Measurements from ENCODE around the gene CACNA1D.

The CACNA1D gene

GRCh38 chr3:53495520-53496391 lies 1.3 kb downstream of the CACNA1D start:
- DNase-seq (ENCODE audit: low read depth): no peak

DNA sequence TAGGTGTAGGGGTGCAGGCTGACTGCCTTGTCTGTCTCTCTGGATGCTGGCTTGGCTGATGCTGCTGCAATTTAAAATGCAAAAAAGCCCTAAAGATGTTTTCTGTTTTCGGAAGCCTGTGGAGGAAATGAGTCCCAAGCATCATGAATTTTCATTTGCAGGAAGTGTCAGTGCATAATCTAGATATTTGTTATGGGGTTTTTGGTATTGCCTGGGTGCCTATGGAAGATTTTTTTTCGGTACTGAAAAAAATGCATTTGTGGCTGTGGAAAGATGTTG lies 1.9 kb downstream of the CACNA1D start:
- no peak for DNase-seq (ENCODE audit: low read depth)

GRCh38 chr3:53496984-53497383 lies 2.6 kb downstream of the CACNA1D start:
- no peak for DNase-seq (ENCODE audit: low read depth)

GRCh38 chr3:53498806-53499641 lies 4.6 kb downstream of the CACNA1D start:
- DNase-seq (ENCODE audit: low read depth): no peak

DNA sequence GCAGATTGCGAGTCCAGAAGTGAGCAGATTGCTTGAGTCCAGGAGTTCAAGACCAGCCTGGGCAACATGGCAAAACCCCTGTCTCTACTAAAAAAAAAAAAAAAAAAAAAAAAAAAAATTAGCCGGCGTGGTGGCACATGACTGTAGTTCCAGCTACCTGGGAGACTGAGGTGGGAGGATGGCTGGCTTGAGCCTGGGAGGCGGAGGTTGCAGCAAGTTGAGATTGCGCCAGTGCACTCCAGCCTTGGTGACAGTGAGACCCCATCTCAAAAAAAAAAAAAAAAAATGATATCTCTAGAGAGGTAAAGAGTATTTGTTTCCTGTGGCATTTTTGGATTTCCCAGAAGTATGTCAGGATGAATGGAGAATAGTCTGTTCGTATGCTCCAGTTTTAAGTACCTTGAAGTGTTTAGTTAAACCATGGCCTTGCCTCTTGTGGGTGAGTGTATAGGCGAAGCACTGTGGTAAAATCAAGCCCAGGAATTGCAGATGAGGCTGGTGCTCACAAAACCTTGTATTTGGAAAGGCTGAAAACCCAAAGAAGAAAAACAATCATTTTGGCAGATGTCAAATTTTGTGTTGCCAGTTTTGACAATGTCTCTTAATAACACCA lies 5.9 kb downstream of the CACNA1D start:
- no peak for DNase-seq (ENCODE audit: low read depth)

- DNase-seq (ENCODE audit: low read depth): no peak
Measured at GRCh38 chr3:53501178-53501577, 6.8 kb downstream of the CACNA1D start.

DNA sequence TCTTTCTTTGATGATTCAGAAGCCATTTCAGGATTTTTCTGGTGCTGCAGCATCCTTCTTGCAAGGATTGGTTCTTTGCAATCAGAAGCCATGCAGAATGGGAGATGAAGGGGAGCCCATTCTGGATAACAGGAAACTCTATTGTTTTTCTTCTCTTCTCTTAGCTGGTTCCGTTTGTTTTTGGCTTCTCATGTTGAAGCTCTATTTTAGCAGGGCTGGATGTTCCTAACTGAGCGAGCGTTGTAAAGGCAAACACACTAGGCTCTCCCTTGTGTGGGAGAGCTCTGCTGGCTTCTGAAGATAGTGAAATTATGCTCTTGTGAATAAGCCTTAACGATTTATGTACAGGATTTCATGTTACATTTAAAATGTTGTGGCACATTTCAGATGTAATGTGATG lies 8.3 kb downstream of the CACNA1D start:
- no peak for DNase-seq (ENCODE audit: low read depth)

- no peak for DNase-seq (ENCODE audit: low read depth)
Measured at GRCh38 chr3:53503195-53503594, 8.8 kb downstream of the CACNA1D start.

DNA sequence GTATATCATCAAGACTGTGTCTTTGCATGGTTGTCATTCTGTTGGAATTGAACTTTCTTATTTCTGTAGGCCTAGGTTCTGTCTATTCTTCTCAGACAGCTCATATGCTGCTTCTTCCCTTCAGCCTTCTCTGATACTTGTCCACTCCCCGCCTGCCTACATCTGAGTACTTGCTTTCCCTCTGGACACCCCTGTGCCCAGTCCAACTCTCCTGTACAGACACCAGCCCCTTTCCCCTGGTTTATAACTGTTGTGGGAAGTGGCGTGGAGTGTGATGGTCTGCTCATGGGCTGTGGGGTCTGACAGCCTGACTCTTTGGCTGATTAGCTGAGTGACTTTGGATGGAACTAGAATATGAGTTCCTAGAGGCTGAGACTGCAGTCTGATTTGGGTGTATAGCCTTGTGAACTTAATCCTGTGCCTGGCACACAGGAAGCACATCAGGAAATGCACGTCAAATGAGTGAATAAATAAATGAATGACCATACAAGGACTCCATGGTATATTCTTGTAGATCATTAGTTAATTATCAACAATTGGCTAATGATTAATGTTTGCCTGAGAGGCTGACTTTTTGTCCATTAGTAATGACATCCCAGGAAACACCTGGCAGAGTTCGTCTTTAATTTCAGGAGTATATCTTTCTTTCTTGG lies 11.8 kb downstream of the CACNA1D start:
- DNase-seq (ENCODE audit: low read depth): no peak

- no peak for DNase-seq (ENCODE audit: low read depth)
Measured at GRCh38 chr3:53506763-53507145, 12.3 kb downstream of the CACNA1D start.

- no peak for DNase-seq (ENCODE audit: low read depth)
Measured at GRCh38 chr3:53509494-53509893, 15.1 kb downstream of the CACNA1D start.

DNA sequence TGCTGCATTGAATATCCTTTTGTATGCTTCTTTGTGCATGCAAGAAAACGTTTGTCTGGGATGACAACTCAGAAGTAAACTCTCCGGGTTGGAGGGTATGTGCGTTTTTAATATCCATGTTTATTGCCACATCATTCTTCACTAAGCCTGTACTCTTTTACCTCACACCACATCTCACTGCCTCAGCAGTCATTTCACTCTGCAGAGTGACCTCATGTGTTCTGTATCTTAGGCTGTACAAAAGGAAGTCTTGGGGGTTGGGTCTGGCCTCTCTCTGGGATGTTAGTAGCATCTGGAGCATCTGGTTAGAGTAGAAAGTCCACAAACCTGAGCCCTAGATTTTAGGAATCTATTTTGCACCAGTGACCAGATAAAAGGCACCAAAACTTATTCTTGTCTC lies 16.1 kb downstream of the CACNA1D start:
- DNase-seq (ENCODE audit: low read depth): no peak

DNA sequence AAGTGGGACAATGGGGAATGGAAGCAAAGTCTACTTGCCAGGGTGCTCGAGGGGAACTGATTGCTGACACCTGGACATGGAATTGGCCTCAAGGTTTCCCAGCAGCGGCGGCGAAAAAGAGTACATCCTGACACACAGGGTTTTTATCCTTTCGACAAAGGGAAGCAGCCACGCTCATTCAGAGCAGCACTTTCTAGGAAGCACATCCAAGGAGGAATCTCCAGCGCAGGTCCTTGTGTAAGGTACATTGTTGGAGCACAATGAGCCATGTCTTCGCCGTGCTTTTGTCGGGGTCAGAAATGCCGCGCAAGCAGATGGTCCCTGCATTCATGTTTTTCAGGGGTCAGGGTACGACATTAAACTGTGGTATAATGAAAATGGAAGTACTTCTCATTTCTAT lies 16.8 kb downstream of the CACNA1D start:
- no peak for DNase-seq (ENCODE audit: low read depth)

- DNase-seq (ENCODE audit: low read depth): no peak
Measured at GRCh38 chr3:53513556-53514190, 19.3 kb downstream of the CACNA1D start.

DNA sequence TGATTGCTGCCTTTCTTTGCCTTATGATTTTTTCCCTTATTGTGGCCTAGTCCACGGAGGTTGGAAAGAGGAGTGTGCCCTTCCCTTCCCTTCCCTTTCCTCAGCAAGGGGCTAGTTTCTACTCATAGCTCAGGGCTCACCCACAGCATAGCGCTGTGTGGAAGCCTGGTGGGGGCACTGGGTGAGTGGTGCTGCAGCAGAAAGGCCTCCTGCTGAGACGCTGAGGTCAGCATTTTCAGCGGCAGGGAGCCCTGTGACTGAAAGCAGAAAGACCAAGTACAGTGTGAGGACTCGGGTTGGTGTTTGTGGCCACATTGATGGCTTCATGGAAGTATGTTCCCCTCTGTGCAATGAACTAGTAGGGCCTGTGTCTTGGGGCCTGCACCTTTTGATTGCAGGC lies 21.9 kb downstream of the CACNA1D start:
- DNase-seq (ENCODE audit: low read depth): no peak

- no peak for DNase-seq (ENCODE audit: low read depth)
Measured at GRCh38 chr3:53518495-53518981, 24.1 kb downstream of the CACNA1D start.

DNA sequence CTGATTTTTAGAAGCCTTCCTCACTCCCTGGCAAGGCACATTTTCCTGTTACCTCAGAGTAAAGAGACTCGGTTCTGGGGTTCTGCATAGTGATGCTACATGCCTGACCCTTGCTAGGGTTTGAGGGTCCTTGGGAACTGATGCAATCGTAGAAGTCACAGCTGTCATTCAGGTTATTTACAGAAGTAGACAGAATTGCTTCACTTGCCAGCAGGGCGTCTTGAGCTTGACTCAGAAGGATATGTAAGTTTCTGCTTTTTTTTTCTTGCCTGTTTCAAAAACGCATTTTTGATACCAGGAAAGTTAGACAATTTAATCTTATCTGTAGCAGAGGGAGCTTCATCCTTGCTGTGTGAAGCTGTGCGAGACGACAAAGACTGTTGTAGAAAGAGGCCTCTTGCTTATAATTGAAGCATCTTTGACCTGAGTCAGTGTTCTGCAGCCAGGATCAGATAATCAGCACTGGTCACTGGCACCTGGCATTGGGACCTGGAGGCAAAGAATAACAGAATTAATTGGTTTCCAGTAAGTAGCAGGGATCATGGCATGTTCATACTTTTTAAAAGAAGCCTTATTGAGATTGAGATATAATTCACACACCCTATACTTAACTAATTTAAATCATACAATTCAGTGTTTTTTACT lies 24.8 kb downstream of the CACNA1D start:
- no peak for DNase-seq (ENCODE audit: low read depth)

DNA sequence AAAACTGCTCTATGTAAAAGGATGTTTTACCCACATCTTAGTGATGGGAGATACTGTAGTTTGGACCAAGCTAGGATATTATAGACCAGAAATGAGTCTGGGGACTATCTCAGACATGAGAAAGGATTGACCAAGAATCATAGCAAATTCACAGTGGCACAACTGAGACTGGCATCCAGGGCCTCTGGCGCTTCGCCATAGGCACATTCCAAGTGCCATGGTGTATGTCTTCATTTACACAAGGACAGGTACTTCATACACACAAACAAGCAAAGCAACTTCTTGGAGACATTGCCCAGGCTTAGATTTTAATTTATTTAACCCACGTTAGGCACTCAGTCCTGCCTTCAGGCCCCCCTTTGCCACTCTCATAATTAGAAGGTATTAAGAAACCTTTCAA lies 28.9 kb downstream of the CACNA1D start:
- DNase-seq (ENCODE audit: low read depth): no peak

GRCh38 chr3:53524566-53524965 lies 30.2 kb downstream of the CACNA1D start:
- DNase-seq (ENCODE audit: low read depth): no peak

DNA sequence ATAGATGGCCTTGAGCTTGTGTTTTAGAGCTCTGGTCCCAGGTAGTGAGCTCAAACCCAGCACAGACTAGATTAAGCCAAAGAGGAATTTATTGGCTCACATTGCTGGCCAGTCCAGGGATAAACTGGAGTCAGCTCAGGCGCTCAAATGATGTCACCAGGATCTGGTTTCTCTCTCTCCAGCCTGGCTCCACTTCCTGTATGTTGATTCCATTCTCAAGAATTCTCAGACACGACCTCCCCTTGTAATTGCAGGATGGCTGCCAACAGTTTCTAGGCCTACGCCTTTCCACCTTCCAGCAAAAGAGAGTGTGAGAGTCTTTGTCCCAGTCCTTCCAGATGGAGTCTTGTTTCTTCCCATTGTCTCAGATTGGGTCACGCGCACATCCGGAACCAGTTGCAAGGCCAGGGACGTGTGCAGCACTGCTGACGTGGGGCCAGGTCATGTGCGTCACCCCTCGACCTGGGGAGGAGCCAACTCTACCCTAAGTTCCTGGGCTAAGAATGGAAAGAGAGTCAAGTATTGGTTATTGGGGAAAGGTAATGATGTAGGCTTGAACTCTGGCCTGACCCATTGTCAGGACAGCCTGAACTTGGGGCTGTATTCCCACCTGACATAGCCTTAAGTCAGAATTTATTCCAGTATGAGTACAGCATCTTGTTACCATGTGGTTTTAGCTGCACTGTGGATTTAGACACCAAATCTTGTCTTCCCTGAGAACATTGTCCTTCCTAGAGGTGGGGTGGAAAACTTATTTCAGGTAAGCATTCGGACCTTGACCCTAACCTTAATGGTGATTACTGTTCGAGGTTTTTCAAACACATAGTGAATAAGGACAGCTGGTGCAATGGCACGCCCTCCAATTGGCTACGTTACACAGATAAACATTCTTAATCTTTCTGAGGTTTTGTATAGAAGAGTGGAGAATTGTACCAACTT lies 31.6 kb downstream of the CACNA1D start:
- DNase-seq (ENCODE audit: low read depth): no peak

Data from stimulated activated CD8-positive, alpha-beta memory T cell treated with anti-CD3 and anti-CD28 coated beads, Interleukin-15, amount 100 ng/mL, for 24 hours (primary cell).